ENCODE data around the gene DTX4.

The DTX4 gene

DNA sequence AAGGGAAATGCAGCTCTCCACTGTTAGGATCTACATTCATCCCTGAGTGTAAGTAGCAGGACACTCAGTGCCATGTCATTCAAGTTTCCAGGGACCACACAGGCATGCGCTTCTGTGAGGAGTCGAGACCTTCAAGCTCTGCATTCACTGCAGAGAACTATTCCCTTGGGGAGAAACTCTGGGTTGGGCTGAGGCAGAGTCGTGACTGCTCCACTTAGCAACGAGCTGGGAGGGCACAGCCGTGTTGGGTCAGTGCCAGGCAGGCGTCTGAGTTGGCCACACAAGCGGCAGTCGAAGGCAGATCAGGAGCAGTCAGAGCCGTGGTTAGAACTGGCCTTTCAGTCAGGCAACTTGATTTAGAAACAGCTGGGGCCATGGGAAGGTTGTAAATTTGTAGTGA is 26.1 kb downstream of the DTX4 start:
- TF ChIP-seq TEAD4 (IDR thresholded peaks at IDR 0.05) = no peak
- no peak for TF ChIP-seq TAF1 (IDR thresholded peaks at IDR 0.05; ENCODE audit: low read depth)
- no peak for TF ChIP-seq RAD21 (IDR thresholded peaks at IDR 0.05; ENCODE audit: low read depth)
- TF ChIP-seq, protein P1, sequence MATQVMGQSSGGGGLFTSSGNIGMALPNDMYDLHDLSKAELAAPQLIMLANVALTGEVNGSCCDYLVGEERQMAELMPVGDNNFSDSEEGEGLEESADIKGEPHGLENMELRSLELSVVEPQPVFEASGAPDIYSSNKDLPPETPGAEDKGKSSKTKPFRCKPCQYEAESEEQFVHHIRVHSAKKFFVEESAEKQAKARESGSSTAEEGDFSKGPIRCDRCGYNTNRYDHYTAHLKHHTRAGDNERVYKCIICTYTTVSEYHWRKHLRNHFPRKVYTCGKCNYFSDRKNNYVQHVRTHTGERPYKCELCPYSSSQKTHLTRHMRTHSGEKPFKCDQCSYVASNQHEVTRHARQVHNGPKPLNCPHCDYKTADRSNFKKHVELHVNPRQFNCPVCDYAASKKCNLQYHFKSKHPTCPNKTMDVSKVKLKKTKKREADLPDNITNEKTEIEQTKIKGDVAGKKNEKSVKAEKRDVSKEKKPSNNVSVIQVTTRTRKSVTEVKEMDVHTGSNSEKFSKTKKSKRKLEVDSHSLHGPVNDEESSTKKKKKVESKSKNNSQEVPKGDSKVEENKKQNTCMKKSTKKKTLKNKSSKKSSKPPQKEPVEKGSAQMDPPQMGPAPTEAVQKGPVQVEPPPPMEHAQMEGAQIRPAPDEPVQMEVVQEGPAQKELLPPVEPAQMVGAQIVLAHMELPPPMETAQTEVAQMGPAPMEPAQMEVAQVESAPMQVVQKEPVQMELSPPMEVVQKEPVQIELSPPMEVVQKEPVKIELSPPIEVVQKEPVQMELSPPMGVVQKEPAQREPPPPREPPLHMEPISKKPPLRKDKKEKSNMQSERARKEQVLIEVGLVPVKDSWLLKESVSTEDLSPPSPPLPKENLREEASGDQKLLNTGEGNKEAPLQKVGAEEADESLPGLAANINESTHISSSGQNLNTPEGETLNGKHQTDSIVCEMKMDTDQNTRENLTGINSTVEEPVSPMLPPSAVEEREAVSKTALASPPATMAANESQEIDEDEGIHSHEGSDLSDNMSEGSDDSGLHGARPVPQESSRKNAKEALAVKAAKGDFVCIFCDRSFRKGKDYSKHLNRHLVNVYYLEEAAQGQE (IDR thresholded peaks at IDR 0.05; ENCODE audit: low read depth) = no peak
- TF ChIP-seq, protein P2, sequence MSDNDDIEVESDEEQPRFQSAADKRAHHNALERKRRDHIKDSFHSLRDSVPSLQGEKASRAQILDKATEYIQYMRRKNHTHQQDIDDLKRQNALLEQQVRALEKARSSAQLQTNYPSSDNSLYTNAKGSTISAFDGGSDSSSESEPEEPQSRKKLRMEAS (IDR thresholded peaks at IDR 0.05) = no peak
- TF ChIP-seq FOXM1 (IDR thresholded peaks at IDR 0.05; ENCODE audit: borderline replicate concordance, low read depth) = no peak
- TF ChIP-seq YY1 (IDR thresholded peaks at IDR 0.05; ENCODE audit: low read depth) = no peak
- TF ChIP-seq CEBPB (IDR thresholded peaks at IDR 0.05) = no peak
- no peak for TF ChIP-seq CREB1 (IDR thresholded peaks at IDR 0.05; ENCODE audit: low read depth)
- TF ChIP-seq EGR1 (IDR thresholded peaks at IDR 0.05) = no peak
- no peak for TF ChIP-seq EP300 (IDR thresholded peaks at IDR 0.05; ENCODE audit: borderline replicate concordance)
- TF ChIP-seq TCF12 (IDR thresholded peaks at IDR 0.05; ENCODE audit: low read depth) = no peak
- TF ChIP-seq, protein P3, sequence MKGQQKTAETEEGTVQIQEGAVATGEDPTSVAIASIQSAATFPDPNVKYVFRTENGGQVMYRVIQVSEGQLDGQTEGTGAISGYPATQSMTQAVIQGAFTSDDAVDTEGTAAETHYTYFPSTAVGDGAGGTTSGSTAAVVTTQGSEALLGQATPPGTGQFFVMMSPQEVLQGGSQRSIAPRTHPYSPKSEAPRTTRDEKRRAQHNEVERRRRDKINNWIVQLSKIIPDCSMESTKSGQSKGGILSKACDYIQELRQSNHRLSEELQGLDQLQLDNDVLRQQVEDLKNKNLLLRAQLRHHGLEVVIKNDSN (IDR thresholded peaks at IDR 0.05) = no peak
- no peak for TF ChIP-seq ZBTB7A (IDR thresholded peaks at IDR 0.05; ENCODE audit: low read depth)
- TF ChIP-seq NFIC (IDR thresholded peaks at IDR 0.05) = no peak

DNA sequence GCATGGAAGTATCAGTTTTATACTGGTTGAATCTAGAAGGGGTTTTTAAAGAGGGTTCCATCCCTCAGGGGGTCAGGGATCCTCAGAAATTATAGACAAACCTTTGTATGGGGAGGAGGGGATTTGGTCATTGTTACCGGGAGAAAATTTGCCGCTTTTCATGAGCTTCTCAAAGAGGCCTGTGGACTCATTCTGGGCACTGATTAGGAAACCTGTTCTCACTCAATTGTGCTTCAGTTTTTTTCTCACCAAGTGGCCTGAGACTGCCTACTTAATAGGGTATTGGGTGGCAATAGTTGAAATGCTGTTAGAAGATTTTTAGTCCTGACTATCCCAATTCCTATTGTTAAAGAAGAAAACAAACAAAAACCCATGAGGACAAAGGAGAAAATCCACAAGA is 26.8 kb downstream of the DTX4 start:
- TF ChIP-seq NFIC (IDR thresholded peaks at IDR 0.05) (no peak), EP300 (IDR thresholded peaks at IDR 0.05; ENCODE audit: borderline replicate concordance) (no peak), ZBTB7A (IDR thresholded peaks at IDR 0.05; ENCODE audit: low read depth) (no peak), TEAD4 (IDR thresholded peaks at IDR 0.05) (no peak), RAD21 (IDR thresholded peaks at IDR 0.05; ENCODE audit: low read depth) (no peak), CREB1 (IDR thresholded peaks at IDR 0.05; ENCODE audit: low read depth) (no peak), TCF12 (IDR thresholded peaks at IDR 0.05; ENCODE audit: low read depth) (no peak), FOXM1 (IDR thresholded peaks at IDR 0.05; ENCODE audit: borderline replicate concordance, low read depth) (no peak), YY1 (IDR thresholded peaks at IDR 0.05; ENCODE audit: low read depth) (no peak), TAF1 (IDR thresholded peaks at IDR 0.05; ENCODE audit: low read depth) (no peak), EGR1 (IDR thresholded peaks at IDR 0.05) (no peak), CEBPB (IDR thresholded peaks at IDR 0.05) (no peak)
- TF ChIP-seq, protein P1 (IDR thresholded peaks at IDR 0.05; ENCODE audit: low read depth) = no peak
- TF ChIP-seq, protein P2 (IDR thresholded peaks at IDR 0.05) = no peak
- TF ChIP-seq, protein P3 (IDR thresholded peaks at IDR 0.05) = no peak

DNA sequence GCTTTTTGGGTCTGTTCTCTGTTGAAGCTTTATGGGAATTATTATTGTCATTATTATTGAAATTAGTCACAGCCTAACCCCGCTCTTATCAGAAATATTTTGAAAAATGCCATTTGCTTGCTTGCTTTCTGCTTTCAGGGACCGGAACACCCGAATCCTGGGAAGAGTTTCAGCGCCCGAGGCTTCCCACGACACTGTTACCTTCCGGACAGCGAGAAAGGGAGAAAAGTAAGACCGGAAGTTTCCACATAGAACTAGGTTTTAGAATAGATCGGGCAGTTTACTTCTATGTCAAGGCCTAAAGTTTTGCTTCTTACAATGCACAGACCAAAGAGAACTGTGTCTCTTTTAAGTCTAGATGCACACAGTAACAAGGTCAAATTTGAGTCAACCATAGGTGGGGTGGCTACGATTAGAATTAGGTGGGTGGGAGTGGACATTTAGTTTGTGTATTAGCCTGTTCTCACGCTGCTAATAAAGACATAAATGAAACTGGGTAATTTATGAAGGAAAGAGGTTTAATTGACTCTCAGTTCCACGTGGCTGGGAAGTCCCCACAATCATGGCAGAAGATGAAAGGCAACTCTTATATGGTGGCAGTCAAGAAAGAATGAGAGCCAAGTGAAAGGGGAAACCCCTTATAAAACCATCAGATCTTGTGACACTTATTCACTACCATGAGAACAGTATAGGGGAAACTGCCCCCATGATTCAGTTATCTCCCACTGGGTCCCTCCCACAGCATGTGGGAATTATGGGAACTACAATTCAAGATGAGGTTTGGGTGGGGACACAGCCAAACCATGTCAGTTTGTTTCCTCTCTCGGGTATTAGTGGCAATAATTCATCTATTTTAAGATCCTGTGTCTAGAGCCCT is 27.9 kb downstream of the DTX4 start:
- TF ChIP-seq, protein P3 (IDR thresholded peaks at IDR 0.05) = no peak
- TF ChIP-seq NFIC (IDR thresholded peaks at IDR 0.05) (no peak), EGR1 (IDR thresholded peaks at IDR 0.05) (no peak), YY1 (IDR thresholded peaks at IDR 0.05; ENCODE audit: low read depth) (no peak), ZBTB7A (IDR thresholded peaks at IDR 0.05; ENCODE audit: low read depth) (no peak), TAF1 (IDR thresholded peaks at IDR 0.05; ENCODE audit: low read depth) (no peak), RAD21 (IDR thresholded peaks at IDR 0.05; ENCODE audit: low read depth) (no peak), CREB1 (IDR thresholded peaks at IDR 0.05; ENCODE audit: low read depth) (no peak), FOXM1 (IDR thresholded peaks at IDR 0.05; ENCODE audit: borderline replicate concordance, low read depth) (no peak), TEAD4 (IDR thresholded peaks at IDR 0.05) (no peak), EP300 (IDR thresholded peaks at IDR 0.05; ENCODE audit: borderline replicate concordance) (no peak), CEBPB (IDR thresholded peaks at IDR 0.05) (no peak), TCF12 (IDR thresholded peaks at IDR 0.05; ENCODE audit: low read depth) (no peak)
- TF ChIP-seq, protein P1 (IDR thresholded peaks at IDR 0.05; ENCODE audit: low read depth) = no peak
- TF ChIP-seq, protein P2 (IDR thresholded peaks at IDR 0.05) = no peak

All from Ishikawa (cell line).